ENCODE data around the gene RPTOR.

DNA sequence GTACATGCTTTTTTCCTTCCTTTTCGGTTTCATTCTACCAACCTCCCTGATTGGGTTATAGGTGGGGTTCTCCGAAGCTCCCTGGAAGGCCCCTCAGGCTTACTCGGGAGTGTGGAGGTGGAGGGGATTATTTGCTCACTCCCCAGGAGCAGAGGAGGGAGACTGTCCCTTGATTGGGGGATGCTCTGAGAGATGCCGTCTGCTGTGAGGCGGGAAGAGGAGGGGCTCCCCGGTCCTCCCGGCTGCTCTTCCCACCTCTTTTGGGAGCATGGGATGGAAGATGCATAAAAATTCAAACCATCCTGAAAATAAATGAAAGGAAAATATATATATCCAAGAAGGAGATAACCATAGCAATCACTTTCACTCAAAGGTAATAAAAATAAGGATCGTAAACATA is 16.1 kb upstream of the RPTOR start:
- TF ChIP-seq GATA3 (IDR thresholded peaks at IDR 0.05; ENCODE audit: low read depth, low read length) = no peak
- no peak for TF ChIP-seq GATA2 (IDR thresholded peaks at IDR 0.05; ENCODE audit: low read depth, low read length)
